OCI-LY7 (cell line): ENCODE measurements around the gene CDC6. TPM values are rescaled to one million over a fixed set of nuclear protein-coding genes. Genes with fewer than 3 reads are reported as not detected.

Source experiments
- BruUV-seq: library from RNA; stranded (reverse); fragments of 400-500 nt; replicated peaks from 2 replicates; lab custom pipeline; 2021; lab: Mats Ljungman, UMichigan
- CTCF ChIA-PET: fragments of 300-600 bp; sonication (Branson Sonifier 250); formaldehyde crosslinking; loops from one replicate; lab custom pipeline; 2022; ENCODE audit warnings: antibody characterized with exemption; ENCODE audit not compliant: unreplicated experiment; lab: Charles Lee
- POLR2A ChIA-PET: fragments of 300-600 bp; sonication (Branson Sonifier 250); formaldehyde crosslinking; loops from one replicate; lab custom pipeline; 2022; ENCODE audit warnings: antibody characterized with exemption; lab: Charles Lee
- DNase-seq: peaks from one replicate; pipeline ENCODE4 v3.0.0-alpha.2; 2015; ENCODE audit warnings: low spot score
- H2AFZ ChIP-seq: fragments of 200-600 bp; sonication (generic), shearing (Covaris generic); 2 replicates; pipeline ENCODE4 v1.6.1; 2014; ENCODE audit warnings: mild to moderate bottlenecking, antibody characterized with exemption, low read length, moderate library complexity
- H3K27ac ChIP-seq: fragments of 200-600 bp; sonication (generic); 2 replicates; pipeline ENCODE4 v1.5.1; 2014; ENCODE audit warnings: mixed run types, low read depth, mild to moderate bottlenecking, moderate library complexity, low read length, inconsistent platforms; ENCODE audit not compliant: poor library complexity, severe bottlenecking
- H3K36me3 ChIP-seq: fragments of 200-600 bp; sonication (generic); 2 replicates; pipeline ENCODE4 v1.6.1; 2014; ENCODE audit warnings: mild to moderate bottlenecking, antibody characterized with exemption, low read length, moderate library complexity, mixed read lengths; ENCODE audit not compliant: insufficient read depth
- H3K4me1 ChIP-seq: fragments of 200-600 bp; sonication (generic); 2 replicates; pipeline ENCODE4 v1.5.1; 2014; ENCODE audit warnings: mild to moderate bottlenecking, low read length; ENCODE audit not compliant: insufficient read depth, poor library complexity, severe bottlenecking
- H3K4me2 ChIP-seq: fragments of 200-600 bp; sonication (generic); 2 replicates; pipeline ENCODE4 v1.6.1; 2014; ENCODE audit warnings: mild to moderate bottlenecking, low read length
- H3K4me3 ChIP-seq: fragments of 200-600 bp; sonication (generic); 2 replicates; pipeline ENCODE4 v1.5.1; 2014; ENCODE audit warnings: mild to moderate bottlenecking, low read depth, low read length; ENCODE audit not compliant: poor library complexity, severe bottlenecking
- H3K79me2 ChIP-seq: fragments of 200-600 bp; sonication (generic); 2 replicates; pipeline ENCODE4 v1.6.1; 2016; ENCODE audit warnings: low read depth, mild to moderate bottlenecking, low read length, moderate library complexity, mixed read lengths; ENCODE audit not compliant: insufficient read depth
- H3K9me2 ChIP-seq: fragments of 200-600 bp; sonication (generic); 2 replicates; pipeline ENCODE4 v1.6.1; 2016; ENCODE audit warnings: mild to moderate bottlenecking, low read length, mixed read lengths; ENCODE audit not compliant: insufficient read depth
- H3K9me3 ChIP-seq: fragments of 200-600 bp; sonication (generic); 2 replicates; pipeline ENCODE4 v1.6.1; 2014; ENCODE audit warnings: mild to moderate bottlenecking, mixed run types, low read length, mixed read lengths
- H4K20me1 ChIP-seq: fragments of 200-600 bp; sonication (generic); 2 replicates; pipeline ENCODE4 v1.6.1; 2014; ENCODE audit warnings: mild to moderate bottlenecking, antibody characterized with exemption, low read length, moderate library complexity, mixed read lengths; ENCODE audit not compliant: insufficient read depth
- EZH2phosphoT487 ChIP-seq: fragments of 200-600 bp; sonication (generic); IDR thresholded peaks from 2 replicates; pipeline ENCODE4 v1.6.1; 2018; ENCODE audit warnings: low read depth, borderline replicate concordance, mild to moderate bottlenecking, mixed run types, antibody characterized with exemption, low read length, moderate library complexity, mixed read lengths
- intact Hi-C: fragments of 100-400 bp; cut with micrococcal nuclease; formaldehyde crosslinking; loops from one replicate; pipeline ENCODE4 v1.10.0; 2022; ENCODE audit not compliant: unreplicated experiment
- total RNA-seq, 2 experiments: library from RNA; depleted of rRNA in 1 of 2; stranded (reverse); fragments of >200 nt in 1 of 2; shearing (Covaris generic) in 1 of 2; gene quantifications; 2 replicates each; pipeline ENCODE4 v1.2.3, GENCODE V29; 2014 to 2022
- TF ChIP-seq, protein P1 (sequence below): fragments of 200-600 bp; sonication (generic); conservative IDR thresholded peaks from 2 replicates; pipeline ENCODE4 v1.5.1; 2014; ENCODE audit warnings: mild to moderate bottlenecking, antibody characterized with exemption, low read length, moderate library complexity, mixed read lengths

CDC6 gene
- total RNA-seq, 2 experiments from 2014 or later, result 75.2 to 132 TPM

DNA sequence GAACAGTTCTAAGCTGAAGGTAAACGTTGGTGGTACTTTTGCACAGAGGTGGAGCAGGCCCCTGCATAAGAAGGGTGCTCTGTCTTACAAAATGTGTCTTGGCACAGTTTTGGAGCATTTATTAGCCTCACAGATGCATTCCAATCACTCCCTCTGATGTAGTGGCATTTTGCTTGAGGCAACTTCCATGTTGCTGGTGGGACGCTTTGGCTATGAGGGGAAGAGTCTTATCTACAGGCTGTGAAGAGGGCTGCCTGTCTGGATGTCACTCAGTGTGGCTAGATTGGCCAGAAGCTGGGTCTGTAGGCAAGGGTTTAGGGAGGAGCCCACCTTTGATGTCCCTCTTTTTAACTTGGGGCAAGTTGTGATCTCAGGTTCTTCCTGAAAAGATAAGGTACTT is 18.7 kb downstream of the CDC6 start:
- TF ChIP-seq, protein P1, sequence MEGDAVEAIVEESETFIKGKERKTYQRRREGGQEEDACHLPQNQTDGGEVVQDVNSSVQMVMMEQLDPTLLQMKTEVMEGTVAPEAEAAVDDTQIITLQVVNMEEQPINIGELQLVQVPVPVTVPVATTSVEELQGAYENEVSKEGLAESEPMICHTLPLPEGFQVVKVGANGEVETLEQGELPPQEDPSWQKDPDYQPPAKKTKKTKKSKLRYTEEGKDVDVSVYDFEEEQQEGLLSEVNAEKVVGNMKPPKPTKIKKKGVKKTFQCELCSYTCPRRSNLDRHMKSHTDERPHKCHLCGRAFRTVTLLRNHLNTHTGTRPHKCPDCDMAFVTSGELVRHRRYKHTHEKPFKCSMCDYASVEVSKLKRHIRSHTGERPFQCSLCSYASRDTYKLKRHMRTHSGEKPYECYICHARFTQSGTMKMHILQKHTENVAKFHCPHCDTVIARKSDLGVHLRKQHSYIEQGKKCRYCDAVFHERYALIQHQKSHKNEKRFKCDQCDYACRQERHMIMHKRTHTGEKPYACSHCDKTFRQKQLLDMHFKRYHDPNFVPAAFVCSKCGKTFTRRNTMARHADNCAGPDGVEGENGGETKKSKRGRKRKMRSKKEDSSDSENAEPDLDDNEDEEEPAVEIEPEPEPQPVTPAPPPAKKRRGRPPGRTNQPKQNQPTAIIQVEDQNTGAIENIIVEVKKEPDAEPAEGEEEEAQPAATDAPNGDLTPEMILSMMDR, result no peak
- TF ChIP-seq EZH2phosphoT487, result no peak
- BruUV-seq, result no TSS peak

DNA sequence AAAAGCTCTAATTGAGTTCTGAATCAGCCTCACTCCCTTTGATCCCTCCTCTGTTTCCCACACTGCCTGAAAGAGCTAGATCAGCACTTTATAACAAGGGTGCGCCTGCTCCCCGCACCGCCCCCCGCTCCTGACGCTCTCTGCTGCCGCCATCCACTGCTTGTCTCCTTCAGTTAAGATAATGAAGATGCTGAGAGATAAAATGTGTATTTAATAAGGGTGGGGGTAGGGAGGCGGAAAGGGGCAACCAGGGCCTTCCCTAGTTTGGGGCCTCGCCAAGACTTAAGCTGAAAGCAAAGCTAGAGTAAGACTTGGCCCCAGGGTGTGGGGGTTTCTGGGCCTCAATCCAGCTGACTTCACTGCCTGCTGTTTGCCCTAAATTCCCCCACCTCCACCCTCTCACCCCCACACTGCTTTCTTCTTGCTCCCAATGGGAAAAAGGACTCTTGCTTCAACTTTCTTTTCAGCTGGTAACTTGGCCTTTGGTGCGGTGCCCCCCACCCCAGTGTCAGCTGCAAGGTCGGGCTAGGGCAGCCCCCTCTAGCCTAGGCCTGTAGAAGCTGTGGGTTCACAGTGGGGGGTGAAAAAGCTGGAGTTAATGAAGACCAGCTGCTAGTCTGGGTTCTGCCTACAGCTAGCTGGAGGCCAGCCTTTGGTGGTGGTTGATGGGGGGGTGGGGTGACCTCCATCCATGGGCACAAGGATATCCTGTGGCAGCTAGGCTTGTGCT is 19.5 kb downstream of the CDC6 start:
- no peak overlapping the region for H3K4me3 ChIP-seq
- H3K9me2 ChIP-seq, result no peaks in the 10 kb centered on the region
- H3K79me2 ChIP-seq, result no peaks in the 10 kb centered on the region
- no peak overlapping the region for H2AFZ ChIP-seq
- H3K27ac ChIP-seq, result no peak overlapping the region
- peaks cover 25% of the 10 kb centered on the region for H3K4me1 ChIP-seq
- ChIA-PET CTCF (interaction anchor here (1.0 to 1.3 kb wide), 4 partner anchors 10 to 116 kb away, joined by 3 to 9 read pairs (median 4); no protein-coding TSS in a partner anchor), POLR2A (interaction anchor here (0.6 to 1.6 kb wide), 5 partner anchors 9 to 170 kb away, joined by 3 to 6 read pairs (median 3); no protein-coding TSS in a partner anchor)
- H3K9me3 ChIP-seq, result no peaks in the 10 kb centered on the region
- TF ChIP-seq, protein P1, result no peak
- TF ChIP-seq EZH2phosphoT487, result no peak
- peaks cover 33% of the 10 kb centered on the region for H3K36me3 ChIP-seq
- intact Hi-C loops, result no loop called here
- no TSS peak for BruUV-seq
- H3K4me2 ChIP-seq, result no peak overlapping the region
- H4K20me1 ChIP-seq, result peaks cover 13% of the 10 kb centered on the region; the same call in 1 of the 2 replicates
- no peak for DNase-seq

More for the DNA sequence above, 18.7 kb downstream of the CDC6 start:
- peaks cover 41% of the 10 kb centered on the region for H3K36me3 ChIP-seq
- no peak overlapping the region for H3K4me2 ChIP-seq
- H3K4me1 ChIP-seq, result peaks cover 18% of the 10 kb centered on the region
- no peak overlapping the region for H3K4me3 ChIP-seq
- no peaks in the 10 kb centered on the region for H3K9me2 ChIP-seq
- H2AFZ ChIP-seq, result no peak overlapping the region
- H4K20me1 ChIP-seq, result peaks cover 18% of the 10 kb centered on the region; the same call in 1 of the 2 replicates
- no peaks in the 10 kb centered on the region for H3K9me3 ChIP-seq
- H3K27ac ChIP-seq, result no peak overlapping the region
- DNase-seq, result no peak
- intact Hi-C loops, result no loop called here
- no peaks in the 10 kb centered on the region for H3K79me2 ChIP-seq
- ChIA-PET CTCF (no interaction called here), POLR2A (no interaction called here)

DNA sequence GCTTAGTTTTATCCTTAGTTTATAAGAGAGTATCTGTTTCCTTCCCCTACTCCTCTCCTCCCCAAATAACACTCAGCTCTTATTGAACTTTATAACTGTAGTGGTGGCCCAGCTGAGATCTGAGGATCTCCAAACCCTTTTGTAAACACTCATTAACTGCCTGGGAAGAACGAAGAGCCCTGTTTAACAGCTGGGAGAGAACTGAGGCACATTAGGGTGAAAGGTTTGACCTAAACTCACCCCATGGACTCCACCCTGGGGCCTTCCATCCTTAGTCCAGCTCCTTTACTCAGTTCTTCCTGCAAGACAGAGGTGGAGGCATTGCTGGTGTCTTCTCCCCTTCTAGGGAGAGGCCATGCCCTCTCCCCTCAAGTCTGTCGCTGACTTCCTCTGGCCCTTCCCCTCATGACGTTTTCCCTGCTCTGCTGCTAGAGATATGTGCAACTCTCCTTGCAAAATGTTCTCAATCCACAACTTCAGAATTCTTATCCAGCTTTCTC is 20.1 kb downstream of the CDC6 start:
- H3K4me2 ChIP-seq, result no peak overlapping the region
- no peaks in the 10 kb centered on the region for H3K79me2 ChIP-seq
- no peak overlapping the region for H2AFZ ChIP-seq
- H3K27ac ChIP-seq, result no peak overlapping the region
- ChIA-PET CTCF (interaction anchor here (1.0 to 1.3 kb wide), 4 partner anchors 9 to 116 kb away, joined by 3 to 9 read pairs (median 4); no protein-coding TSS in a partner anchor), POLR2A (interaction anchor here (0.6 to 1.6 kb wide), 6 partner anchors 9 to 182 kb away, joined by 3 to 6 read pairs (median 3); no protein-coding TSS in a partner anchor)
- H3K9me3 ChIP-seq, result no peaks in the 10 kb centered on the region
- no TSS peak for BruUV-seq
- TF ChIP-seq EZH2phosphoT487, result no peak
- TF ChIP-seq, protein P1, result no peak
- peaks cover 13% of the 10 kb centered on the region; the same call in 1 of the 2 replicates for H4K20me1 ChIP-seq
- peaks cover 32% of the 10 kb centered on the region for H3K4me1 ChIP-seq
- H3K9me2 ChIP-seq, result no peaks in the 10 kb centered on the region
- no peak overlapping the region for H3K4me3 ChIP-seq
- peaks cover 27% of the 10 kb centered on the region for H3K36me3 ChIP-seq
- intact Hi-C loops, result no loop called here
- DNase-seq, result no peak
